ENCODE measurements around the gene MAN2A1.

MAN2A1 gene

DNA sequence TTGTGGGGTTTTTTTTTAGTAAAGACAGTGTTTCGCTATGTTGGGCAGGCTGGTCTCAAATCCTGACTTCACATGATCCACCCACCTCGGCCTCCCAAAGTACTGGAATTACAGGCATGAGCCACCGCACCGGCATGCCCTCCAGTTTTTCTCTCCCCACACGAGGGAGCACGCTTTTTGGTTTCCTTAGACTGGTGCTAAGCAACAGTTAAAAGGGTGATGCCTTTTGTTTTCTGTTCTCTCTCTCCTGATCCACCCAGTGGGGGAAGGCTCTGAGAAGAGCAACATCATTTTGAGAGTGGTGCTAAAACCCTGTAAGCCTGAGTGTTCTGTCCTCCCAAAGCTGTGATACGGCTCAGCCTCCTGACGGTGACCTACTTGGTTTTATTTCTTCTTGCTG lies 146.6 kb downstream of the MAN2A1 start:
- no peak for DNase-seq (ENCODE audit: low read depth)
- TF ChIP-seq, protein P1, sequence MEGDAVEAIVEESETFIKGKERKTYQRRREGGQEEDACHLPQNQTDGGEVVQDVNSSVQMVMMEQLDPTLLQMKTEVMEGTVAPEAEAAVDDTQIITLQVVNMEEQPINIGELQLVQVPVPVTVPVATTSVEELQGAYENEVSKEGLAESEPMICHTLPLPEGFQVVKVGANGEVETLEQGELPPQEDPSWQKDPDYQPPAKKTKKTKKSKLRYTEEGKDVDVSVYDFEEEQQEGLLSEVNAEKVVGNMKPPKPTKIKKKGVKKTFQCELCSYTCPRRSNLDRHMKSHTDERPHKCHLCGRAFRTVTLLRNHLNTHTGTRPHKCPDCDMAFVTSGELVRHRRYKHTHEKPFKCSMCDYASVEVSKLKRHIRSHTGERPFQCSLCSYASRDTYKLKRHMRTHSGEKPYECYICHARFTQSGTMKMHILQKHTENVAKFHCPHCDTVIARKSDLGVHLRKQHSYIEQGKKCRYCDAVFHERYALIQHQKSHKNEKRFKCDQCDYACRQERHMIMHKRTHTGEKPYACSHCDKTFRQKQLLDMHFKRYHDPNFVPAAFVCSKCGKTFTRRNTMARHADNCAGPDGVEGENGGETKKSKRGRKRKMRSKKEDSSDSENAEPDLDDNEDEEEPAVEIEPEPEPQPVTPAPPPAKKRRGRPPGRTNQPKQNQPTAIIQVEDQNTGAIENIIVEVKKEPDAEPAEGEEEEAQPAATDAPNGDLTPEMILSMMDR (IDR thresholded peaks at IDR 0.05; ENCODE audit: control insufficient read depth, extremely low read depth, insufficient read depth) = no peak
- no peak overlapping the region for H3K4me3 ChIP-seq (ENCODE audit: low read depth, low read length)

DNA sequence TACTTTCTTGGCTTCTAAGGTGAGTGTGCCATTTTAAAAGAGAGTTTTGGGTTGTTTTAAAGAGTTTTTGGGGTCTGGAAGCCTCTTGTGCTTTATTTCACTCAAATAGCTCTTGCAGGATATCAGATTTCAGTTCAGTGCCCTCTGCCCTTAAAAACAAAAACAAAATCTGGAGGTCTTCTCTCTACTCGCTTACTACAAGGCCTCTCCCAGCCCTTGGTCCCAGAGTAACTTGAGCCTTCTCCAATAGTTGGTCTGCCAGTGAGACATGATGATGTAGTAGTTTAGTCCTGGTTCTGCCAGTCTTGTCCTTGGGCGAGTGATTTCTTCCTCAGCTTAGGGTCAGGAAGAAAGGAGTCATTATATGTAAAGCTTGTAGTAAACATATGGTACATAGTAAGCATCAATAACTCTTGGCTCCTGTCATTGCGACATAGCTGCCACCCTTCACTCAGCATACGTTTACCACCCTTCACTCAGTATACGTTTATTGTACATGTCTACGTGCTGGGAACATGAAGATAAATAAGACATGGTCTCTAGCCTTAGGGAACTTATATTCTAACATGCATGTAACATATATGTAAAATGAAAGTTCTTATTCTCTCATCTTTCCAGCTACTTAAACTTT lies 147.6 kb downstream of the MAN2A1 start:
- TF ChIP-seq, protein P1 (IDR thresholded peaks at IDR 0.05; ENCODE audit: control insufficient read depth, extremely low read depth, insufficient read depth) = no peak
- no peak for DNase-seq (ENCODE audit: low read depth)
- H3K4me3 ChIP-seq (ENCODE audit: low read depth, low read length) = no peak overlapping the region

DNA sequence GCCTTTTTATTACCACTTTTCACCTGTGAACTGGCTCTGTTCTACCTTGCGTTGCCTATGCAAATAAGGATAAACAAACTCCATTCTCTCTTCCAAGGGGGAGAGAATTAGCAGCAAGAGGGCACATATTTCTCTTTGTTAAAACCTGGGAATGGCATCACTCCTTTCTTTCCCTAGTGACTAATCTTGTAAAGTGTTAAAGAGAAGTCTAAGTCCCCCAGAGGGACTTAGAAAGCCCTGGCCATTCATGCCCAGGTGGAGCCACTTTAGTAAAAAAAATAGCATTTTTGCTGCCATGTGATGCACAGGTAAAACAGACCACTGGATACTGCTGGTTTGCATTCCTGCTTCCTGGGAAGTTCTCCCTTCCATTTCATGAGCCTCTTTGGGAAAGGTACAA lies 148.4 kb downstream of the MAN2A1 start:
- TF ChIP-seq, protein P1 (IDR thresholded peaks at IDR 0.05; ENCODE audit: control insufficient read depth, extremely low read depth, insufficient read depth) = no peak
- DNase-seq (ENCODE audit: low read depth) = no peak
- no peak overlapping the region for H3K4me3 ChIP-seq (ENCODE audit: low read depth, low read length)

DNA sequence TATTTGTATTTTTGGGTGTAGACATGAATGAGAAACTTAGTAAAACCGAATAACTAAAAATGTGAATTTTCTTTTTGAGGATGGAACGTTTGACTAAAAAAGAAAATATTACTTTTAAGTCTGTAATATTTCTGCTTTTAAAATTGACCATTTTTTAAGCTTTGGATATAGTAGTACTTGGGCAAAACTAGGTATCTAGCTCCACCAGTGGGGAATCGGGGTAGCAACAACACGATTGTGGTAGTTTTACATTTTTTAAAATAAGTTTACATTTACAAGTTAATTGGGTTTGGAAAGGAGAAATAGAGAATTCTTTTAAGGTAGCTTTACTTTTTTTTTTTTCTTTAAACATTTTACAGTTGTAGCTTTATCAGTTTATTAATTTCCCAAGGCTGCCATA lies 154.4 kb downstream of the MAN2A1 start:
- H3K4me3 ChIP-seq (ENCODE audit: low read depth, low read length) = no peak overlapping the region
- DNase-seq (ENCODE audit: low read depth) = no peak
- TF ChIP-seq, protein P1 (IDR thresholded peaks at IDR 0.05; ENCODE audit: control insufficient read depth, extremely low read depth, insufficient read depth) = peak; percentile 39

DNA sequence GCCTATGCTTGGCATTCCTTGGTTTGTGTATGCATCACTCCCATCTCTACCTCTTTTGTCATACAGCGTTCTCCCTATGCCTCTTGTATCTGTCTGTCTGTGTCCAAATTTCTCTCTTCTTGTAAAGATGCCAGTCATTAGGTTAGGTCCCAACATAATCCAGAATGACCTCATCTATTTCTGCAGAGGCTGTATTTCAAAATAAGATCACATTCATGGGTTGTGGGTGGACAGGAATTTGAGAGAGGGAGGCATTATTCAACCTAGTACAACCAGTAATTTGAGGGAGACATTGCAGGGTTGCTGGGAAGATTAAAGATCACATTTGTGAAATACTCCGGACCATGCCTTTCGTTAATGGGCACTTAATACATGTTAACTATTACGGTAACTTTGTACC lies 155.0 kb downstream of the MAN2A1 start:
- DNase-seq (ENCODE audit: low read depth) = no peak
- TF ChIP-seq, protein P1 (IDR thresholded peaks at IDR 0.05; ENCODE audit: control insufficient read depth, extremely low read depth, insufficient read depth) = no peak
- H3K4me3 ChIP-seq (ENCODE audit: low read depth, low read length) = no peak overlapping the region

DNA sequence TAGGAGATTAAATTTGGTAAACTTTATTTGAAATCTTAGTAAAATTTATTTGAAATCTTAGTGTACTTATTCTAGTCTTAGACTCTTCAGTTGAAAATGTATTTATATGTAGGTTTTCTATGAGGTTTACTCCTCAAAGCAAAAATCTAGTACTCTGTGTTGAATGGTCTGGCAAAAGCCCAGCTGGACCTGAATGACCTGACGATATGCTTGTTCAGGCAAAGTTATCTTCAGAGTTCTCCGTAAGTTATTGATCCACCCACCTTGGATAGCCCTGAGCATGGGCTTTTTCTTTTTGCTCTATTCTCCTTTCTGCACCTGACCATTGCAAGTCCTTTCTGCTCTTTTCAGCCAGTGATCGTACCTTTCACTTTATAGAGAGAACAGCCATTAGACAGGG lies 158.4 kb downstream of the MAN2A1 start:
- no peak for DNase-seq (ENCODE audit: low read depth)
- TF ChIP-seq, protein P1 (IDR thresholded peaks at IDR 0.05; ENCODE audit: control insufficient read depth, extremely low read depth, insufficient read depth) = no peak
- no peak overlapping the region for H3K4me3 ChIP-seq (ENCODE audit: low read depth, low read length)

DNA sequence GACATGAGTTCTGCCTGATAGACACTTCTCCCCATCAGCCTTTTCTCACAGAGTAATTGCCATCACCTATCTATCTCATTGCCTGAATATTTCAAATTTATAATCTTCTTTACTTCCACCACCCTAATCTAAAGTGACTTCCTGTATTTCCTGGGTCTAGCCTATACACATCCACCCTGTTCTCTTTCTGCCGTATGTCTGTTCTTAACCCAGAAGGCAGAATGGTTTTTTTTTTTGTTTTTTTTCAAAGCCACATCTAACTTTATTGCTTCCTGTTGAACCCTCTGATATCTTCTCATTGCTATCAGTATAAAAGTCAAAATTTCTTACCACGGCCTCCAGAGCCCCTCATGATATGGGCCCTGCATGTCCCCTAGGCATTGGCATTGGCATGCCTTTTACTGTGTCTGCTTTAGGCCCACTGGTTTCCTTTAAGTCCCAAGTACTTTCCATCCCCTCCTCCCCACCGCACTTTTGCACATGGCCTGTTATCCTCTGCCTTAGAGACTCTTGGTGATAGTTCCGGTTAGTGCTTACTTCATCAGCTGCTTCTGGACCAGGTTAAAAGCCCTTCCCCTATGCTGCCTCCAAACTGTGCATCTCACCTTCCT lies 159.9 kb downstream of the MAN2A1 start:
- H3K4me3 ChIP-seq (ENCODE audit: low read depth, low read length) = no peak overlapping the region
- TF ChIP-seq, protein P1 (IDR thresholded peaks at IDR 0.05; ENCODE audit: control insufficient read depth, extremely low read depth, insufficient read depth) = no peak
- DNase-seq (ENCODE audit: low read depth) = no peak

All from LNCaP clone FGC (cell line).